Measurements from ENCODE around the gene ADGRL4. TPM values are rescaled to one million over a fixed set of nuclear protein-coding genes. Genes with fewer than 3 reads are reported as not detected.

ADGRL4 gene
- total RNA-seq (2022; extraction: Qiagen RNA extraction; ENCODE audit: low read depth), result not detected in 5 replicates

GRCh38 chr1:79006564-79006963 is at the start of gene ADGRL4:
ADGRL4 (minus strand) TSS chr1:79006730; CDS start chr1:79006654, 76 bp downstream.

Measured in A549 treated with CpdA at 1 μM for 4 hours (cell line).